Kidney epithelial cell (primary cell): Measurements from ENCODE around the gene FAP. TPM values are rescaled to one million over a fixed set of nuclear protein-coding genes. Genes with fewer than 3 reads are reported as not detected.

ENCODE experiments used
- DNase-seq: peaks from one replicate; pipeline ENCODE4 v3.0.0-alpha.2; 2010; ENCODE audit warnings: low read depth
- H3K27me3 ChIP-seq: 2 replicates; pipeline ENCODE4 v1.6.0; 2011; ENCODE audit warnings: low read length; ENCODE audit not compliant: control insufficient read depth, insufficient read depth
- H3K36me3 ChIP-seq: 2 replicates; pipeline ENCODE4 v1.5.1; 2011; ENCODE audit warnings: low read length; ENCODE audit not compliant: control insufficient read depth, insufficient read depth
- H3K4me3 ChIP-seq: 2 replicates; pipeline ENCODE4 v1.5.1; 2011; ENCODE audit warnings: low read depth, mild to moderate bottlenecking, control low read depth, low read length
- total RNA-seq: library from RNA; depleted of rRNA; stranded (reverse); fragments of >200 nt; gene quantifications from 2 replicates; pipeline ENCODE4 v1.2.3, GENCODE V29; 2015
- TF ChIP-seq, protein P1 (sequence below): IDR thresholded peaks from 2 replicates; pipeline ENCODE4 v1.5.1; 2011; ENCODE audit warnings: mild to moderate bottlenecking, moderate library complexity, low read length, control low read depth, inconsistent platforms; ENCODE audit not compliant: insufficient read depth, poor library complexity, severe bottlenecking

Gene FAP
- total RNA-seq, 1 donor from 2014 or later, result 2.8 TPM

GRCh38 chr2:162257425-162257824 lies 14.2 kb upstream of the FAP start:
- H3K4me3 ChIP-seq, result no peak overlapping the region
- TF ChIP-seq, protein P1, sequence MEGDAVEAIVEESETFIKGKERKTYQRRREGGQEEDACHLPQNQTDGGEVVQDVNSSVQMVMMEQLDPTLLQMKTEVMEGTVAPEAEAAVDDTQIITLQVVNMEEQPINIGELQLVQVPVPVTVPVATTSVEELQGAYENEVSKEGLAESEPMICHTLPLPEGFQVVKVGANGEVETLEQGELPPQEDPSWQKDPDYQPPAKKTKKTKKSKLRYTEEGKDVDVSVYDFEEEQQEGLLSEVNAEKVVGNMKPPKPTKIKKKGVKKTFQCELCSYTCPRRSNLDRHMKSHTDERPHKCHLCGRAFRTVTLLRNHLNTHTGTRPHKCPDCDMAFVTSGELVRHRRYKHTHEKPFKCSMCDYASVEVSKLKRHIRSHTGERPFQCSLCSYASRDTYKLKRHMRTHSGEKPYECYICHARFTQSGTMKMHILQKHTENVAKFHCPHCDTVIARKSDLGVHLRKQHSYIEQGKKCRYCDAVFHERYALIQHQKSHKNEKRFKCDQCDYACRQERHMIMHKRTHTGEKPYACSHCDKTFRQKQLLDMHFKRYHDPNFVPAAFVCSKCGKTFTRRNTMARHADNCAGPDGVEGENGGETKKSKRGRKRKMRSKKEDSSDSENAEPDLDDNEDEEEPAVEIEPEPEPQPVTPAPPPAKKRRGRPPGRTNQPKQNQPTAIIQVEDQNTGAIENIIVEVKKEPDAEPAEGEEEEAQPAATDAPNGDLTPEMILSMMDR, result no peak
- no peak for DNase-seq
- H3K27me3 ChIP-seq, result no peaks in the 10 kb centered on the region
- no peaks in the 10 kb centered on the region for H3K36me3 ChIP-seq

DNA sequence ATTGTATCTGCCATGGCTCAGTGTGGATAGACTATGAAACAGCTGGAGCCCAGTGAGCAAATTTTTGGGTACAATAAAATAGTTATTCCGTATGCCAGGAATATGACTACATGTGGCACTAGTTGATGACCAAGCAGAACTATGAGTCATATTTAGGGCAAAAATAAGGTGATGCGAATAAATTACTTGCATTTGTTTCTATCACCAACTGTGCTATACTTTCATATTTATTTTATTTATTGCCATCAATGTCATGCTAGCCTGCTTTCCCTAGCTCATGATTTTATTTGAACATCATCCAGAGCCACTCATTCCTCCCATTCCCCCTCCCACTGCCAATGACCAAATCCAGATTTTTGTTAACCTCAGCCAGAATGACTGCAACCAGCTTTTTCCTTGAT lies 13.3 kb upstream of the FAP start:
- TF ChIP-seq, protein P1, result no peak
- no peak overlapping the region for H3K4me3 ChIP-seq
- no peak for DNase-seq
- no peaks in the 10 kb centered on the region for H3K27me3 ChIP-seq
- no peaks in the 10 kb centered on the region for H3K36me3 ChIP-seq

DNA sequence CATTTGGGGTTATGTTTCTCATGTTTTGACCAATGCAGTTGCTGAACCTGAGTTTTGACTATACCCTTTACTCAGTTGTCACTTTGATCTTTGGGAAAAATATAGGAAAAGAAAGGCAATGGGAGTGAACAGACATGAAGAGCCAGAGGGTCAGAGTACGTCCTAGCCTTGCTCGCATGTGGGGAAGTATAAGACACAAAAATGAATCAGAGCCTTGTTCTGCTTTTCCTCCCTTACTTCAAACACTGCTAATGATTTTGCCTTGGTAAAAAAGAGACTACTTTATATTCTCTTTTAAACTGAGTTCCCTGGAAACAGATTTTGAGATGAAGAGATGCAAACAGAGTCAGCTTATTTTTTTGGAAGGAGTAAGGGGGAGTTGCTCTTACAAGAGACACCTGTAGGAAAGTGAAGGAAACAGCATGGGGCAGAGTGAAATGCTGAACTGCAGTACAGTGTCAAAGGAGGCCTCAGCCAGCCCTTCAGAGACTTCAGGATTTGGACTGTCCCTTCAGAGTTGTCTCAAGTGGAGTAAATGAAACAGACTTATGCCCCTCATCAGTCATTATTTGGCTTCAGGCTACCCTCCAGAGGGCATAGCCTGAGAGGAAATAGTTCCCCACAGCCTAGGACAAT lies 11.1 kb upstream of the FAP start:
- TF ChIP-seq, protein P1, result no peak
- Histone ChIP-seq H3K36me3 (no peaks in the 10 kb centered on the region), H3K4me3 (no peak overlapping the region), H3K27me3 (no peaks in the 10 kb centered on the region)
- DNase-seq, result no peak

GRCh38 chr2:162253435-162253834 lies 10.2 kb upstream of the FAP start:
- TF ChIP-seq, protein P1, result no peak
- no peaks in the 10 kb centered on the region for H3K27me3 ChIP-seq
- DNase-seq, result no peak
- H3K4me3 ChIP-seq, result no peak overlapping the region
- no peaks in the 10 kb centered on the region for H3K36me3 ChIP-seq

- Histone ChIP-seq H3K4me3 (no peak overlapping the region), H3K27me3 (no peaks in the 10 kb centered on the region), H3K36me3 (no peaks in the 10 kb centered on the region)
- TF ChIP-seq, protein P1, result no peak
- no peak for DNase-seq
Measured at GRCh38 chr2:162252153-162252552, 8.9 kb upstream of the FAP start.

DNA sequence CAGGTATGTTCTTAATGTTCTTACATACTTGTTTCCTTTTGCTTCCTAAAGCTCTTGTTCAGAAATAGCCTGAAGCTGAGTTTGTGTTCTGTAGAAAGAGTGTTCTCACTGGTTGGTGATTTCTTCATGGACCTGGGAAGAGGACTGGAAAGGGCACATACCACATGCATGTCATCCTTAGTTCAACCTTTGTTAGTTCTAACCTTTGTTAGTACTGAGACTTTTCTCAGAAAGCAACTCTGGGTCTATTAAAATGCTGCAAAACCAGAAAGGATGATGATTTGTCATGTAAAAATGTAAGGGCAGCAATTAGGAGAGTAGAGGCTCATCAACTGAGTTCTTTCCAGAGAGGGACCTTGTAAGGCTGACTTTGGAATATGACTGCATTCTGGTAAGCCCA lies 2.5 kb upstream of the FAP start:
- Histone ChIP-seq H3K4me3 (no peak overlapping the region), H3K27me3 (no peaks in the 10 kb centered on the region), H3K36me3 (no peaks in the 10 kb centered on the region)
- TF ChIP-seq, protein P1, result no peak
- peak; percentile 43 for DNase-seq
